OCI-LY3 (cell line): Measurements from ENCODE around the gene CBLIF.
"Not testable (repeated sequence)": the region's sequence is repeated elsewhere in the genome, so short reads cannot be mapped to it uniquely, and the experiment has no call there.

Experiments used
- H2AFZ ChIP-seq: fragments of 200-600, 300-600 bp; shearing (Covaris generic); 2 replicates; pipeline ENCODE4 v1.6.0; 2014; ENCODE audit warnings: antibody characterized with exemption, low read depth, low read length
- H3K27ac ChIP-seq: fragments of 200-600, 300-600 bp; sonication (generic); 2 replicates; pipeline ENCODE4 v1.5.1; 2014; ENCODE audit warnings: mild to moderate bottlenecking, low read length, moderate library complexity, mixed read lengths
- H3K27me3 ChIP-seq: fragments of 200-600, 300-600 bp; sonication (generic); 2 replicates; pipeline ENCODE4 v1.6.1; 2014; ENCODE audit warnings: low read depth, low read length, mixed read lengths
- H3K36me3 ChIP-seq: fragments of 200-600, 300-600 bp; sonication (generic); replicated peaks from 2 replicates; pipeline ENCODE3; 2014; ENCODE audit warnings: low read depth, low read length, mixed read lengths
- H3K4me1 ChIP-seq: fragments of 300-600, 200-600 bp; sonication (generic); 2 replicates; pipeline ENCODE4 v1.6.1; 2014; ENCODE audit warnings: low read length, mixed read lengths
- H3K4me2 ChIP-seq: fragments of 200-600, 300-600 bp; sonication (generic); 2 replicates; pipeline ENCODE4 v1.6.1; 2014; ENCODE audit warnings: low read length, mixed read lengths
- H3K4me3 ChIP-seq: fragments of 300-600, 200-600 bp; sonication (generic); 2 replicates; pipeline ENCODE4 v1.5.1; 2014; ENCODE audit warnings: antibody characterized with exemption, mild to moderate bottlenecking, low read length, moderate library complexity
- H3K79me2 ChIP-seq: fragments of 300-600, 200-600 bp; shearing (Covaris generic); 2 replicates; pipeline ENCODE4 v1.6.1; 2014; ENCODE audit warnings: mild to moderate bottlenecking, low read length, mixed read lengths
- H3K9ac ChIP-seq: fragments of 300-600, 200-600 bp; shearing (Covaris generic); 2 replicates; pipeline ENCODE4 v1.6.0; 2014; ENCODE audit warnings: mild to moderate bottlenecking, low read length, moderate library complexity
- H3K9me3 ChIP-seq: fragments of 200-600, 300-600 bp; shearing (Covaris generic); 2 replicates; pipeline ENCODE4 v1.6.1; 2014; ENCODE audit warnings: low read length, mixed read lengths; ENCODE audit not compliant: insufficient read depth
- H4K20me1 ChIP-seq: fragments of 200-600, 300-600 bp; sonication (generic); 2 replicates; pipeline ENCODE4 v1.6.1; 2016; ENCODE audit warnings: low read length, mixed read lengths; ENCODE audit not compliant: insufficient read depth
- CTCF ChIP-seq: fragments of 200-600, 300-600 bp; sonication (generic); IDR thresholded peaks from 2 replicates; pipeline ENCODE4 v1.5.1; 2014; ENCODE audit warnings: antibody characterized with exemption, low read length, low read depth
- EZH2phosphoT487 ChIP-seq: fragments of 200-600 bp; shearing (Covaris generic); IDR thresholded peaks from 2 replicates; pipeline ENCODE4 v1.6.1; 2018; ENCODE audit warnings: antibody characterized with exemption, mixed run types, low read depth

The CBLIF gene

DNA sequence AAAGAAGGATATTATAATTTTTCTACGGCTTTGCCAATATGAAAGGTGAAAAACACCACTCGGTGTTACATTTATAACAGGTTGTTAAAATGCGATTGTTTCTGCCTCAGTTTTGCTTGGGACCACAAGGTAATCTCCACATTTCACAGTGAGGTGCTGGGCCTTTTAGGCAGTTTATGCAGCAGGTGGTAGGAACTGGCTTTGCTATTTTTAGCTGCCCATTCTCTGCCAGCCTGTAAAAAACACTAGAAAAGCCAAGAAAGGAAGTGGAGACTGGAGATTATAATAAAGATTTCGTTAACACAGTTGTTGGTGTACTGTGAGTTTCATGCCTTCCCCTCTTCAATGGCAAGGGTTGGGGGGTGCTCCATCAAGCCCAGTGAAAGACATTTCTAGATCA, 26.7 kb downstream of the CBLIF start:
- no peak overlapping the region for H2AFZ ChIP-seq
- no peaks in the 10 kb centered on the region for H3K27me3 ChIP-seq
- no peaks in the 10 kb centered on the region for H3K36me3 ChIP-seq
- no peak overlapping the region for H3K4me3 ChIP-seq
- H3K4me1 ChIP-seq: no peaks in the 10 kb centered on the region
- H3K79me2 ChIP-seq: no peaks in the 10 kb centered on the region
- no peaks in the 10 kb centered on the region for H3K9me3 ChIP-seq
- no peak overlapping the region for H3K9ac ChIP-seq
- H4K20me1 ChIP-seq: no peaks in the 10 kb centered on the region
- H3K27ac ChIP-seq: no peak overlapping the region
- TF ChIP-seq EZH2phosphoT487 (no peak), CTCF (no peak)
- H3K4me2 ChIP-seq: no peak overlapping the region

- not testable (repeated sequence) for H3K9me3 ChIP-seq, H3K79me2 ChIP-seq, H3K9ac ChIP-seq, H2AFZ ChIP-seq, H3K4me1 ChIP-seq, H3K4me2 ChIP-seq, H3K27me3 ChIP-seq, H3K27ac ChIP-seq, H3K4me3 ChIP-seq, H4K20me1 ChIP-seq, H3K36me3 ChIP-seq
These were observed 28.9 kb downstream of the CBLIF start for GRCh38 chr11:59816434-59816833.

DNA sequence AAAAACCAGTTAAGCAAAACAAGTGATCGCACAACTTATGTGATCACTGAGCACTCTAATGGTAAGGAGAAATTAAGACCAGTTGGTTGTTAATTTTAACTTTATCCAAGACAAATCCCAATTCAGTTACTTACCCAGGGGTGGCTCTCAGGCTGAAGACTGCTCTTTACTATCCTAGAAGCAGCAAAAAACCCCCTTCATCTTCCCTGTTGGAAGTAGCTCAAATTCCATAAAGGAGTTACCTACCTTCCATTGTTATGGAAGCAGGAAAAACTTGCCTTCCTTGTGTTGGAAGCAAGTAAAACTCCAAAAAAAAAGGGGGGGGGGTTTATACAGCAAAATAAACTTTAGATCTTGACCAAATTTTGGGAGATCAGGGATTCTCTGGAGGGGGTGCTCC, 29.5 kb downstream of the CBLIF start:
- H3K4me3 ChIP-seq: no peak overlapping the region
- H3K4me2 ChIP-seq: no peak overlapping the region
- no peaks in the 10 kb centered on the region for H3K9me3 ChIP-seq
- H3K4me1 ChIP-seq: peaks cover 4% of the 10 kb centered on the region
- H3K36me3 ChIP-seq: no peaks in the 10 kb centered on the region
- H3K79me2 ChIP-seq: no peaks in the 10 kb centered on the region
- H4K20me1 ChIP-seq: no peaks in the 10 kb centered on the region
- H3K9ac ChIP-seq: no peak overlapping the region
- H3K27ac ChIP-seq: no peak overlapping the region
- no peak overlapping the region for H2AFZ ChIP-seq
- H3K27me3 ChIP-seq: no peaks in the 10 kb centered on the region
- no peak for TF ChIP-seq EZH2phosphoT487
- no peak for TF ChIP-seq CTCF

GRCh38 chr11:59814021-59814420, 31.3 kb downstream of the CBLIF start:
- Histone ChIP-seq H3K79me2 (peaks cover 14% of the 10 kb centered on the region), H4K20me1 (no peaks in the 10 kb centered on the region), H3K9ac (no peak overlapping the region), H3K36me3 (no peaks in the 10 kb centered on the region), H2AFZ (peak overlapping the region; percentile 55; the same call in 1 of the 2 replicates), H3K27me3 (no peaks in the 10 kb centered on the region), H3K4me3 (no peak overlapping the region), H3K9me3 (no peaks in the 10 kb centered on the region), H3K4me2 (peak overlapping the region; percentile 3; the same call in 1 of the 2 replicates), H3K27ac (no peak overlapping the region), H3K4me1 (peaks cover 9% of the 10 kb centered on the region)
- TF ChIP-seq EZH2phosphoT487 (no peak), CTCF (no peak)

DNA sequence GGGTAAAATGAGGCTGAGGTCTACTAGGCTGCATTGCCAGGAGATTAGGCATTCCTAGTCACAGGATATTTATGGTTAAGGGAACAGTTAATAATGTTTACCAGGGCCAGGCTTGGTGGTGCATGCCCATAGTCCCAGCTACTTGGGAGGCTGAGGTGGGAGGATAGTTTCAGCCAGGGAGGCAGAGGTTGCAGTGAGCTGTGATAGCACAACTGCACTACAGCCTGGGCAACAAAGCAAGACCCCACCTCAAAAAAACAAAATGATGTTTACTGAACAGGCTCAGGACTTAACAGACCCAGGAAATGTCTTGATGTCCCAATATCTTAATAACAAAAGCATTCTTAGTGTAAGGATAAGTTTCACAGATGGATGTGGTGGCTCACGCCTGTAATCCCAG, 31.9 kb downstream of the CBLIF start:
- Histone ChIP-seq H3K36me3 (no peaks in the 10 kb centered on the region), H3K9ac (no peak overlapping the region), H4K20me1 (no peaks in the 10 kb centered on the region), H3K4me2 (no peak overlapping the region), H3K4me1 (peaks cover 9% of the 10 kb centered on the region), H3K9me3 (no peaks in the 10 kb centered on the region), H3K4me3 (no peak overlapping the region), H3K27me3 (no peaks in the 10 kb centered on the region), H3K27ac (no peak overlapping the region), H2AFZ (no peak overlapping the region), H3K79me2 (peaks cover 14% of the 10 kb centered on the region)
- TF ChIP-seq EZH2phosphoT487: no peak
- no peak for TF ChIP-seq CTCF
